Breast epithelium (tissue), 3 donors: ENCODE data around the gene KBTBD3.

Source experiments
- POLR2A ChIP-seq: fragments of 450-650 bp; IDR thresholded peaks from one replicate; pipeline ENCODE4 v1.6.1; 2016; ENCODE audit warnings: antibody characterized with exemption, mild to moderate bottlenecking, moderate library complexity
- POLR2AphosphoS5 ChIP-seq, 3 donors: sonication (generic); formaldehyde crosslinking; IDR thresholded peaks; one replicate each; pipeline ENCODE4 v1.6.1; 2017; ENCODE audit warnings: antibody characterized with exemption in 3 of 3
- TF ChIP-seq, protein P1 (sequence below), 3 donors: fragments of 450-650 bp; IDR thresholded peaks; one replicate each; pipeline ENCODE4 v1.5.1; 2016 to 2017; ENCODE audit warnings: antibody characterized with exemption in 3 of 3, mild to moderate bottlenecking in 3 of 3, moderate library complexity in 3 of 3

DNA sequence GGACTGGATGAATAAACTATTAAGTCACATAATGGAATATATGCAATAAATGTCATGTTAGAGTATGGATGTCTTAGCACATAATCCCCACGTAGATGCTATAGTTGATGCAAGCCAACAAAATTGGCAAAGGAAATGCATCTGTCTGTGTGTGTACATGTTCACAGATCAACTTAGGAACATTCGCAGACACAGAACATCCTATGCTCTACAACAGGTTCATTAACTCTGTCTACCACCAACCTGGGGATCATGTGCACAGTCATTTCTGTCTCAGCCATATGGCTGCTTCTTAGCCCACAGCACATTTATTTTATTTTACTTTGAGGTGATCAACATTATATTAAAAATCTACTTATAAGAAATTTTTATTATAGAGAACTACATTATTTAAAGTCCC, 60.1 kb downstream of the KBTBD3 start:
- TF ChIP-seq, protein P1, sequence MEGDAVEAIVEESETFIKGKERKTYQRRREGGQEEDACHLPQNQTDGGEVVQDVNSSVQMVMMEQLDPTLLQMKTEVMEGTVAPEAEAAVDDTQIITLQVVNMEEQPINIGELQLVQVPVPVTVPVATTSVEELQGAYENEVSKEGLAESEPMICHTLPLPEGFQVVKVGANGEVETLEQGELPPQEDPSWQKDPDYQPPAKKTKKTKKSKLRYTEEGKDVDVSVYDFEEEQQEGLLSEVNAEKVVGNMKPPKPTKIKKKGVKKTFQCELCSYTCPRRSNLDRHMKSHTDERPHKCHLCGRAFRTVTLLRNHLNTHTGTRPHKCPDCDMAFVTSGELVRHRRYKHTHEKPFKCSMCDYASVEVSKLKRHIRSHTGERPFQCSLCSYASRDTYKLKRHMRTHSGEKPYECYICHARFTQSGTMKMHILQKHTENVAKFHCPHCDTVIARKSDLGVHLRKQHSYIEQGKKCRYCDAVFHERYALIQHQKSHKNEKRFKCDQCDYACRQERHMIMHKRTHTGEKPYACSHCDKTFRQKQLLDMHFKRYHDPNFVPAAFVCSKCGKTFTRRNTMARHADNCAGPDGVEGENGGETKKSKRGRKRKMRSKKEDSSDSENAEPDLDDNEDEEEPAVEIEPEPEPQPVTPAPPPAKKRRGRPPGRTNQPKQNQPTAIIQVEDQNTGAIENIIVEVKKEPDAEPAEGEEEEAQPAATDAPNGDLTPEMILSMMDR (IDR thresholded peaks at IDR 0.05): no peak
- no peak for TF ChIP-seq POLR2AphosphoS5 (IDR thresholded peaks at IDR 0.05)
- TF ChIP-seq POLR2A: no peak
